ENCODE measurements around the gene PLEKHM2. TPM values are rescaled to one million over a fixed set of nuclear protein-coding genes. Genes with fewer than 3 reads are reported as not detected.

Gene PLEKHM2
- total RNA-seq, 1 experiment from 2014 or later, result 45.9 TPM

DNA sequence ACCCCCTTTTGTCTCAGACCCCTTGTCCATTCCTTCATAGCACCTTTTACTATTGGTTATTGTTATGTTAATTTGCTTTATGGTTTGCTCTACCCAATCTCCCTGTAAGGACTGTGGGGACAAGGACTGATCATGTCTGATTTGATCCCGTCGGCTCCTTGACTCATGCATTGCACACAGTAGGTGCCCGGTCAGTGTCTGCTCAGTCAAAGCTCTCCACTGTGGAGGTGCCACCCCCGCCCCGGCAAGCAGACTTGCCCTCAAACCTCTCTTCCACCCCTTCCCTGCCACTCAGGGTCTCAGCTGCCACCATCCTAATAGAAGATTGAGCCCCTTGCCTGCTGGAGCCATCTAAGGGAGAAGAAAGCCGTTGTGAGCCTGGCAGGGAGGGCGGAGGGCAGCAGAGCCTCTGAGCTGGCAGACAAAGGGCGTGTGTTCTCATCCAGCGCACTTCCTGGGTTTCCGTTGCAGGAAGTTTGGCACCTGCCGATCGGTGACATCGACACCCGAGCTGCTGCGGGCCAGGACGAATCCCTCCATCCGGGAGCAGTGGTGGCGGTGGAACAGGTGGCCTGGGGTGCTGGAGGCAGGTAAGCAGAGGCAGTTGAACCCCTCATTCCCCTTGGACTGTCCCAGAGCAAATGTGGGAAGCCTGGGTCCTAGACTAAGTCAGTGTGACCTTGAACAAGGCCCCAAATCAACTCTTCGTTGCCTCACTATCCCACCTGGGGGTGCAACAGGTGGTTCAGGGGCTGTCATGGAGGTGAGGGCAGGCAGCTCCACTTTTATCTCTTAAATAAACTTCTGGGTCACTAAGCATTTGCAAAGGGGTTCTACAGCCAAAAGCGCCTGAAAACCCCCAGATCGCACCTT lies 72.3 kb downstream of the PLEKHM2 start:
- no peak overlapping the region for H3K4me2 ChIP-seq (ENCODE audit: insufficient read depth, insufficient read length, low read length)
- H3K56ac ChIP-seq (ENCODE audit: insufficient read length, low read depth, low read length), result no peak overlapping the region
- no peak overlapping the region for H2AFZ ChIP-seq (ENCODE audit: low read length)
- no peak for TF ChIP-seq CTCF (conservative IDR thresholded peaks at IDR 0.05)
- H3K18ac ChIP-seq (ENCODE audit: insufficient read length, low read depth, low read length), result no peak overlapping the region
- no peak overlapping the region for H4K8ac ChIP-seq (replicated peaks; ENCODE audit: insufficient read length, low read depth, low read length)
- no peaks in the 10 kb centered on the region for H3K27me3 ChIP-seq (ENCODE audit: insufficient read depth, low read length)
- no peak overlapping the region for H3T11ph ChIP-seq (ENCODE audit: low read length)
- H4K5ac ChIP-seq (ENCODE audit: insufficient read length, low read depth, low read length), result no peak overlapping the region
- H3K23me2 ChIP-seq (ENCODE audit: insufficient read length, low read depth, low read length, poor library complexity, severe bottlenecking), result peaks cover 14% of the 10 kb centered on the region
- no peak overlapping the region for H4K91ac ChIP-seq (ENCODE audit: insufficient read length, low read depth, low read length)
- no peak overlapping the region for H3K27ac ChIP-seq (ENCODE audit: insufficient read length, low read depth, low read length)
- H2BK120ac ChIP-seq (ENCODE audit: low read depth, low read length, poor library complexity, severe bottlenecking), result no peak overlapping the region
- no peak overlapping the region for H3K4ac ChIP-seq (ENCODE audit: low read depth, low read length)
- H2BK5ac ChIP-seq (ENCODE audit: insufficient read length, low read length), result no peak overlapping the region
- H3K79me2 ChIP-seq (ENCODE audit: insufficient read depth, low read length), result peaks cover 12% of the 10 kb centered on the region; the same call in 1 of the 2 replicates
- no peak overlapping the region for H3K27ac Mint-ChIP-seq
- no peaks in the 10 kb centered on the region for H3K9me3 Mint-ChIP-seq
- peak overlapping the region; percentile 18 to 50; a peak in 2 of 5 replicates for H3K4me3 Mint-ChIP-seq
- H3K14ac ChIP-seq (ENCODE audit: insufficient read depth, low read length), result no peak overlapping the region
- H3K23ac ChIP-seq (ENCODE audit: insufficient read length, low read depth, low read length), result no peak overlapping the region
- peaks cover 0 to 3% (median 2%) of the 10 kb centered on the region in 3 experiments; a peak in 4 of 7 replicates for H3K36me3 Mint-ChIP-seq (ENCODE audit: insufficient read depth in 1 of 3, low read depth in 3 of 3)
- peak; percentile 63 for DNase-seq
- no peaks in the 10 kb centered on the region for H3K9me3 ChIP-seq (ENCODE audit: control insufficient read depth, low read depth, low read length)
- no peak overlapping the region for H2BK15ac ChIP-seq (ENCODE audit: low read depth, low read length)
- H3K79me1 ChIP-seq (ENCODE audit: insufficient read depth, low read depth, low read length, poor library complexity, severe bottlenecking), result no peaks in the 10 kb centered on the region
- no peaks in the 10 kb centered on the region for H4K20me1 ChIP-seq (ENCODE audit: control insufficient read depth, insufficient read depth, insufficient read length)
- H3K4me1 Mint-ChIP-seq, result peaks cover 33 to 42% of the 10 kb centered on the region in 2 experiments
- H3K9ac ChIP-seq (ENCODE audit: extremely low read depth, insufficient read length, low read length), result no peak overlapping the region
- H3K4me1 ChIP-seq (ENCODE audit: insufficient read depth, low read length), result peaks cover 18% of the 10 kb centered on the region; the same call in 1 of the 2 replicates
- H2BK12ac ChIP-seq (ENCODE audit: insufficient read length, low read depth, low read length), result no peak overlapping the region
- H2BK20ac ChIP-seq (ENCODE audit: low read depth, low read length, poor library complexity, severe bottlenecking), result no peak overlapping the region
- no peak overlapping the region for H2AK5ac ChIP-seq (ENCODE audit: insufficient read length, low read length)
- H3K27me3 Mint-ChIP-seq (ENCODE audit: low read depth), result peaks cover 23% of the 10 kb centered on the region
- no CpG with 5 or more reads among the region's 21 CpGs for WGBS (ENCODE audit: extremely low coverage, insufficient read length, low lambda C conversion rate)
